ENCODE data around the gene MAS1. TPM values are rescaled to one million over a fixed set of nuclear protein-coding genes. Genes with fewer than 3 reads are reported as not detected.

MAS1 gene
- total and polyA plus RNA-seq, 9 of the 15 experiments (the other 6 are each of a cell fraction or from before 2014, with no cell fraction given) = not detected

GRCh38 chr6:159919800-159920199, 29.0 kb downstream of the MAS1 start:
- H3K9me3 ChIP-seq (replicated peaks; ENCODE audit: control insufficient read depth, insufficient read depth, low read depth, low read length) = 0 out of 2 replicates have a peak, but pooled peaks cover 2% of the 10 kb centered on the region
- no peaks in the 10 kb centered on the region for H3K9me1 ChIP-seq (ENCODE audit: control insufficient read depth, insufficient read depth, low read length)
- TF ChIP-seq ZBTB40 (IDR thresholded peaks at IDR 0.05) (peak; percentile 67), ZBTB40 (CRISPR knock-in tag; IDR thresholded peaks at IDR 0.05) (no peak), NR2C2 (CRISPR knock-in tag; IDR thresholded peaks at IDR 0.05) (no peak), NR2C2 (tag; IDR thresholded peaks at IDR 0.05) (no peak), KLF10 (CRISPR knock-in tag; IDR thresholded peaks at IDR 0.05) (no peak), MXD1 (CRISPR knock-in tag; IDR thresholded peaks at IDR 0.05; ENCODE audit: borderline replicate concordance, poor library complexity, severe bottlenecking) (no peak), RHOXF2B (CRISPR knock-in tag; conservative IDR thresholded peaks at IDR 0.05) (no peak)
- H3K4me3 ChIP-seq = no peak overlapping the region
- no peaks in the 10 kb centered on the region for H3K79me2 ChIP-seq (ENCODE audit: control insufficient read depth, insufficient read depth, low read length)
- H3K27me3 ChIP-seq (ENCODE audit: control insufficient read depth in 2 of 2, insufficient read depth in 2 of 2, low read length in 2 of 2) = peaks cover 16 to 32% of the 10 kb centered on the region in 2 experiments; a peak in 4 of 5 replicates
- no peaks in the 10 kb centered on the region for H3K4me1 ChIP-seq (replicated peaks in 1 of 2; ENCODE audit: control insufficient read depth in 2 of 2, insufficient read depth in 2 of 2, low read length in 2 of 2)
- POLR2A ChIA-PET = interaction anchor here (1.4 kb wide), 1 partner anchor 10 kb away, joined by 5 read pairs; no protein-coding TSS in a partner anchor
- 2% methylated on average over 6 of the region's 6 CpGs for WGBS (ENCODE audit: insufficient coverage, low coverage, missing lambda C conversion rate)
- FAIRE-seq (no peak), ATAC-seq (no peak), DNase-seq (ENCODE audit: extremely low read depth in 1 of 4, low spot score in 3 of 4) (no peak)
- no peaks in the 10 kb centered on the region for H4K20me1 ChIP-seq (replicated peaks; ENCODE audit: control insufficient read depth, insufficient read depth, low read length)
- CTCF ChIA-PET (ENCODE audit: low intra/inter-chr PET ratio) = no interaction called here
- intact Hi-C loops (cut with micrococcal nuclease) = no loop called here
- no peak overlapping the region for H3K9ac ChIP-seq (ENCODE audit: insufficient read depth in 1 of 2, low read depth in 2 of 2, low read length in 2 of 2)
- H3K36me3 ChIP-seq (ENCODE audit: control insufficient read depth, insufficient read depth, low read length) = no peaks in the 10 kb centered on the region
- H3K4me2 ChIP-seq (ENCODE audit: insufficient read depth, low read length) = no peak overlapping the region
- in situ Hi-C loops (cut with MboI) = no loop called here
- no peak overlapping the region for H2AFZ ChIP-seq (ENCODE audit: low read depth, low read length)
- BruUV-seq (replicated peaks) = no TSS peak
- H3K27ac ChIP-seq (ENCODE audit: extremely low read depth, low read depth, low read length) = no peak overlapping the region

Measured in K562 (cell line).